Measurements from ENCODE around the gene DDX60.

DDX60 gene

DNA sequence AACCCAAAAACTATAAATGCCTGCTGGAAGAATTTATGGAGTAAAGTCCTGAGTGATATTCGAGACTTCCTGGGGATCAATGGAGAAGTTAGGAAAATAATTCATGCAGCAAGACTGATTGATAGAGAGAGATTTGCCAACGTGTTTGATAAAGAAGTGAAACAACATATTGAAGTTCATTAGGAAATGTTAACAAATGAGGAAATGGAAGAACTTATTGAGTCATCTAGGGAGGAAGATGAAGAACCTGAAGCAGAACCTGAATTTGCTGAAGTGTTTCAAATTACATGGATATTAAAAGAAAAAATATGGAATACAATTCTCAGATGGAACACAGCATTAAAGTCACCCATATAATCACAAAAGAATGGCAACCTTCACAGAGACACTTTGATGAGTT is 39.0 kb downstream of the DDX60 start:
- Histone ChIP-seq H3F3A (ENCODE audit: insufficient read depth, low read length) (no peaks in the 10 kb centered on the region), H3K27me3 (ENCODE audit: insufficient read depth, low read length) (no peaks in the 10 kb centered on the region), H3K27ac (ENCODE audit: low read depth, low read length, poor library complexity, severe bottlenecking) (no peak overlapping the region), H3K4me3 (ENCODE audit: low read depth, low read length, poor library complexity, severe bottlenecking) (no peak overlapping the region), H4K20me1 (ENCODE audit: insufficient read depth, low read length) (no peaks in the 10 kb centered on the region), H3K36me3 (ENCODE audit: insufficient read depth, low read length) (no peaks in the 10 kb centered on the region), H3K4me2 (ENCODE audit: low read length) (no peak overlapping the region), H3K9me3 (ENCODE audit: low read length) (no peaks in the 10 kb centered on the region), H3K9me2 (ENCODE audit: low read depth, low read length) (no peaks in the 10 kb centered on the region), H2AFZ (ENCODE audit: low read length) (no peak overlapping the region), H3K9ac (ENCODE audit: low read length) (no peak overlapping the region), H3K4me1 (ENCODE audit: insufficient read depth, low read length, severe bottlenecking) (no peaks in the 10 kb centered on the region), H3K79me2 (ENCODE audit: insufficient read depth, low read length) (no peaks in the 10 kb centered on the region)
- TF ChIP-seq EZH2 (IDR thresholded peaks at IDR 0.05; ENCODE audit: borderline replicate concordance, low read length): no peak
- TF ChIP-seq, protein P1, sequence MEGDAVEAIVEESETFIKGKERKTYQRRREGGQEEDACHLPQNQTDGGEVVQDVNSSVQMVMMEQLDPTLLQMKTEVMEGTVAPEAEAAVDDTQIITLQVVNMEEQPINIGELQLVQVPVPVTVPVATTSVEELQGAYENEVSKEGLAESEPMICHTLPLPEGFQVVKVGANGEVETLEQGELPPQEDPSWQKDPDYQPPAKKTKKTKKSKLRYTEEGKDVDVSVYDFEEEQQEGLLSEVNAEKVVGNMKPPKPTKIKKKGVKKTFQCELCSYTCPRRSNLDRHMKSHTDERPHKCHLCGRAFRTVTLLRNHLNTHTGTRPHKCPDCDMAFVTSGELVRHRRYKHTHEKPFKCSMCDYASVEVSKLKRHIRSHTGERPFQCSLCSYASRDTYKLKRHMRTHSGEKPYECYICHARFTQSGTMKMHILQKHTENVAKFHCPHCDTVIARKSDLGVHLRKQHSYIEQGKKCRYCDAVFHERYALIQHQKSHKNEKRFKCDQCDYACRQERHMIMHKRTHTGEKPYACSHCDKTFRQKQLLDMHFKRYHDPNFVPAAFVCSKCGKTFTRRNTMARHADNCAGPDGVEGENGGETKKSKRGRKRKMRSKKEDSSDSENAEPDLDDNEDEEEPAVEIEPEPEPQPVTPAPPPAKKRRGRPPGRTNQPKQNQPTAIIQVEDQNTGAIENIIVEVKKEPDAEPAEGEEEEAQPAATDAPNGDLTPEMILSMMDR (IDR thresholded peaks at IDR 0.05; ENCODE audit: low read length): no peak

DNA sequence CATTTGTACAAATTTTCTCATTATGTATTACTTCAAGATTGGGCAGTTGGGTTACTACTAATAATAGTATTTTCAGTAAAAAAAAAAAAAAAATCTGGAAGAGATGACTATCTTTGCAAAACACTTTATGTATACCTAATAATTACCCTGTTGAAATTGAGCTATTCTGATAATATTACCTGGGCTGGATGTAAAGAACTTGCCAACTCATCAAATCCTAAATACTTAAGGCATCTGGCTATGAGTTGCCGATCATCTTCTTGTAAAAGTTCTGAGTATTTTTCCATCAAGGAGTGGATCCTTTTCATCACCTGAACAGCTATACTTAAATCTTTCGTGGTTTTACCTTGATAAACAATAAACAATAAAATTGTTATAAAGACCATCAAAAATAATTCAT is 42.7 kb downstream of the DDX60 start:
- Histone ChIP-seq H3K27me3 (ENCODE audit: insufficient read depth, low read length) (no peaks in the 10 kb centered on the region), H3K4me2 (ENCODE audit: low read length) (no peak overlapping the region), H3K9me3 (ENCODE audit: low read length) (no peaks in the 10 kb centered on the region), H3K79me2 (ENCODE audit: insufficient read depth, low read length) (no peaks in the 10 kb centered on the region), H3K4me1 (ENCODE audit: insufficient read depth, low read length, severe bottlenecking) (no peaks in the 10 kb centered on the region), H4K20me1 (ENCODE audit: insufficient read depth, low read length) (no peaks in the 10 kb centered on the region), H3K9ac (ENCODE audit: low read length) (no peak overlapping the region), H3K36me3 (ENCODE audit: insufficient read depth, low read length) (no peaks in the 10 kb centered on the region), H3F3A (ENCODE audit: insufficient read depth, low read length) (no peaks in the 10 kb centered on the region), H2AFZ (ENCODE audit: low read length) (no peak overlapping the region), H3K9me2 (ENCODE audit: low read depth, low read length) (no peaks in the 10 kb centered on the region), H3K27ac (ENCODE audit: low read depth, low read length, poor library complexity, severe bottlenecking) (no peak overlapping the region), H3K4me3 (ENCODE audit: low read depth, low read length, poor library complexity, severe bottlenecking) (no peak overlapping the region)
- no peak for TF ChIP-seq EZH2 (IDR thresholded peaks at IDR 0.05; ENCODE audit: borderline replicate concordance, low read length)
- TF ChIP-seq, protein P1 (IDR thresholded peaks at IDR 0.05; ENCODE audit: low read length): no peak

DNA sequence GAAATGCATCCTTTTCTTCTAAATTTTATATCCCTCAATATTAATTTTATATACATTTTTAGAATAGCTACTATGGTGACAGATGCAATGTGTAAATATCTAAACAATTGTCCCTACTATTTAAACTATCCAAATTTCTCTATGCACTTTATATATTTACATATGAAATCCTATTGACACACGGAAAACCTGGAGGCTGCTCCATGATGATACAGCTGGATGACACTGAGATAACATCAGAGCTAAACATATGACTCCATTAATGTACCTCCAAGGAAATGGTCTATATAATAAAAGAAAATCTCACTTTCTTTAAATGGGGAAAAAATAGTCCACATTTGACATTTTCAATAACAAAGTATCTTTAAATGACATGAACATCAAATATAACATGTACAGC is 43.7 kb downstream of the DDX60 start:
- no peaks in the 10 kb centered on the region for H3K79me2 ChIP-seq (ENCODE audit: insufficient read depth, low read length)
- no peaks in the 10 kb centered on the region for H3K36me3 ChIP-seq (ENCODE audit: insufficient read depth, low read length)
- no peaks in the 10 kb centered on the region for H3K27me3 ChIP-seq (ENCODE audit: insufficient read depth, low read length)
- no peaks in the 10 kb centered on the region for H4K20me1 ChIP-seq (ENCODE audit: insufficient read depth, low read length)
- H3K4me3 ChIP-seq (ENCODE audit: low read depth, low read length, poor library complexity, severe bottlenecking): no peak overlapping the region
- H2AFZ ChIP-seq (ENCODE audit: low read length): no peak overlapping the region
- no peaks in the 10 kb centered on the region for H3F3A ChIP-seq (ENCODE audit: insufficient read depth, low read length)
- H3K4me1 ChIP-seq (ENCODE audit: insufficient read depth, low read length, severe bottlenecking): no peaks in the 10 kb centered on the region
- TF ChIP-seq, protein P1 (IDR thresholded peaks at IDR 0.05; ENCODE audit: low read length): no peak
- TF ChIP-seq EZH2 (IDR thresholded peaks at IDR 0.05; ENCODE audit: borderline replicate concordance, low read length): no peak
- H3K4me2 ChIP-seq (ENCODE audit: low read length): no peak overlapping the region
- H3K27ac ChIP-seq (ENCODE audit: low read depth, low read length, poor library complexity, severe bottlenecking): no peak overlapping the region
- no peaks in the 10 kb centered on the region for H3K9me3 ChIP-seq (ENCODE audit: low read length)
- H3K9ac ChIP-seq (ENCODE audit: low read length): no peak overlapping the region
- H3K9me2 ChIP-seq (ENCODE audit: low read depth, low read length): no peaks in the 10 kb centered on the region

All from OCI-LY1 (cell line).